SU-DHL-6 (cell line): ENCODE data around the gene KCNQ1OT1.

Experiments used
- EZH2phosphoT487 ChIP-seq: fragments of 200-600 bp; sonication (generic), shearing (Covaris generic); conservative IDR thresholded peaks from 2 replicates; pipeline ENCODE4 v1.6.1; 2018; ENCODE audit warnings: mild to moderate bottlenecking, antibody characterized with exemption, low read length, moderate library complexity, mixed read lengths
- TF ChIP-seq, protein P1 (sequence below): fragments of 200-600 bp; sonication (generic); IDR thresholded peaks from one replicate; pipeline ENCODE4 v1.5.1; 2017; ENCODE audit warnings: antibody characterized with exemption, mild to moderate bottlenecking, low read length, moderate library complexity; ENCODE audit not compliant: insufficient read depth, poor library complexity, severe bottlenecking

DNA sequence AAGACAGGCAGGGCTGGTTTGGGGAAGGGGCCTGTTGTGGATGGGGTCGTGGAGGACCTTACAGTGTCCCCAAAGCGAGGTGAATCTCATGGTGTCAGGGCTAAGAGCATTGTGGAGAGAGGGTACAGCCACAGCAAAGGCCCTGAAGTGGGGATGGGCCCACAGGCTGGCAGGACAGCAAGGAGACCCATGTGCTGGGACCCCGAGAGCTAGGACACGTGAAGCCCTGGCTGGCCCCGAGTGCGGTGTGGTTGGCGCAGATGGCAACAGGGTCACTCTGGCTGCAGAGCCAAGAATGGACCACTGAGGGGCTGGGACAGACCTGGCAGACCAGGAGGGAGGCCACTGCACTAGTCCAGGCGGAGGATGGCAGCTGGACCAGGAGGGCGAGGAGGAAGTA, 30.0 kb upstream of the KCNQ1OT1 start:
- TF ChIP-seq, protein P1, sequence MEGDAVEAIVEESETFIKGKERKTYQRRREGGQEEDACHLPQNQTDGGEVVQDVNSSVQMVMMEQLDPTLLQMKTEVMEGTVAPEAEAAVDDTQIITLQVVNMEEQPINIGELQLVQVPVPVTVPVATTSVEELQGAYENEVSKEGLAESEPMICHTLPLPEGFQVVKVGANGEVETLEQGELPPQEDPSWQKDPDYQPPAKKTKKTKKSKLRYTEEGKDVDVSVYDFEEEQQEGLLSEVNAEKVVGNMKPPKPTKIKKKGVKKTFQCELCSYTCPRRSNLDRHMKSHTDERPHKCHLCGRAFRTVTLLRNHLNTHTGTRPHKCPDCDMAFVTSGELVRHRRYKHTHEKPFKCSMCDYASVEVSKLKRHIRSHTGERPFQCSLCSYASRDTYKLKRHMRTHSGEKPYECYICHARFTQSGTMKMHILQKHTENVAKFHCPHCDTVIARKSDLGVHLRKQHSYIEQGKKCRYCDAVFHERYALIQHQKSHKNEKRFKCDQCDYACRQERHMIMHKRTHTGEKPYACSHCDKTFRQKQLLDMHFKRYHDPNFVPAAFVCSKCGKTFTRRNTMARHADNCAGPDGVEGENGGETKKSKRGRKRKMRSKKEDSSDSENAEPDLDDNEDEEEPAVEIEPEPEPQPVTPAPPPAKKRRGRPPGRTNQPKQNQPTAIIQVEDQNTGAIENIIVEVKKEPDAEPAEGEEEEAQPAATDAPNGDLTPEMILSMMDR: no peak
- TF ChIP-seq EZH2phosphoT487: no peak
